Neural cell (in vitro differentiated cells): ENCODE data around the gene PILRA.

Experiments used
- CTCF ChIP-seq: fragments of 450-650 bp; IDR thresholded peaks from 2 replicates; pipeline ENCODE4 v1.5.1; 2014; ENCODE audit warnings: antibody characterized with exemption, mild to moderate bottlenecking, moderate library complexity; ENCODE audit not compliant: poor library complexity, severe bottlenecking
- EP300 ChIP-seq: fragments of 450-650 bp; conservative IDR thresholded peaks from 2 replicates; pipeline ENCODE4 v1.6.1; 2014; ENCODE audit warnings: antibody characterized with exemption, mild to moderate bottlenecking, moderate library complexity; ENCODE audit not compliant: poor library complexity, severe bottlenecking
- EZH2 ChIP-seq: fragments of 200-600, 300-800 bp; shearing (Covaris generic), sonication (generic); IDR thresholded peaks from 2 replicates; pipeline ENCODE4 v1.6.1; 2014; ENCODE audit warnings: antibody characterized with exemption, low read length, borderline replicate concordance, mild to moderate bottlenecking; ENCODE audit not compliant: insufficient read depth, poor library complexity, severe bottlenecking
- MXI1 ChIP-seq: fragments of 450-650 bp; conservative IDR thresholded peaks from 2 replicates; pipeline ENCODE4 v1.6.1; 2014; ENCODE audit warnings: antibody characterized with exemption, mild to moderate bottlenecking; ENCODE audit not compliant: poor library complexity, severe bottlenecking
- POLR2AphosphoS5 ChIP-seq: IDR thresholded peaks from 2 replicates; pipeline ENCODE4 v1.6.1; 2012
- RAD21 ChIP-seq: fragments of 450-650 bp; conservative IDR thresholded peaks from 2 replicates; pipeline ENCODE4 v1.6.1; 2014; ENCODE audit warnings: antibody characterized with exemption, mild to moderate bottlenecking, moderate library complexity
- REST ChIP-seq: IDR thresholded peaks from 2 replicates; pipeline ENCODE4 v1.6.1; 2012; ENCODE audit warnings: borderline replicate concordance
- SMC3 ChIP-seq: fragments of 450-650 bp; conservative IDR thresholded peaks from 2 replicates; pipeline ENCODE4 v1.6.1; 2014; ENCODE audit warnings: antibody characterized with exemption, mild to moderate bottlenecking, moderate library complexity; ENCODE audit not compliant: poor library complexity
- TAF1 ChIP-seq: IDR thresholded peaks from 2 replicates; pipeline ENCODE4 v1.6.1; 2012; ENCODE audit warnings: low read depth

- TF ChIP-seq CTCF (no peak), POLR2AphosphoS5 (no peak), SMC3 (no peak), RAD21 (no peak), EZH2 (no peak), TAF1 (no peak), EP300 (no peak), REST (no peak), MXI1 (no peak)
Measured at GRCh38 chr7:100393233-100393905, 20.1 kb downstream of the PILRA start.
